C4-2B (cell line): ENCODE data around the gene PXT1.

ENCODE experiments used
- H3K27ac ChIP-seq: fragments of 450-650 bp; 2 replicates; pipeline ENCODE4 v1.5.1; 2017
- ZFX ChIP-seq: fragments of 450-650 bp; IDR thresholded peaks from 2 replicates; pipeline ENCODE4 v1.6.1; 2017
- TF ChIP-seq, protein P1 (sequence below): fragments of 450-650 bp; conservative IDR thresholded peaks from 2 replicates; pipeline ENCODE4 v1.5.1; 2017; ENCODE audit warnings: mild to moderate bottlenecking

PXT1 gene

DNA sequence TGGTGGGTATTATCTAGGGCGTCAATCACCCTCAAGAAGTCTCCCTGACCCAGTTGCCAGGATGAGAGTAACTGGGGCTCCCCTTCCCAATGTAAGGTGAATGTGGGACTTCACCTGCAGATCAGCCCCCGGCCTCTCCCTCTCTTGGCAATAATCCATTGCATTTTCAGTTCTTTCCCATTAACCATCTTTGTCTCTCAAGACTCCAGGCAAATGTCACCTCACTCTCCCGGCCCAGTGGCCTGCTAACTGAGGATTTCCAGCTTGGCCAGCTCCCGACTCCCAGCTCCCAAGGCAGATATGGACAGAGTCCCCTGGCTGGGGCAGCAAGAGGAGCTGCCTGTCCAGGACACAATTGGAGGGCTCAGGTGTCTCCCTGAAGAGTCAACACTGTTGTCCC lies 62.5 kb downstream of the PXT1 start:
- no peak for TF ChIP-seq ZFX
- TF ChIP-seq, protein P1, sequence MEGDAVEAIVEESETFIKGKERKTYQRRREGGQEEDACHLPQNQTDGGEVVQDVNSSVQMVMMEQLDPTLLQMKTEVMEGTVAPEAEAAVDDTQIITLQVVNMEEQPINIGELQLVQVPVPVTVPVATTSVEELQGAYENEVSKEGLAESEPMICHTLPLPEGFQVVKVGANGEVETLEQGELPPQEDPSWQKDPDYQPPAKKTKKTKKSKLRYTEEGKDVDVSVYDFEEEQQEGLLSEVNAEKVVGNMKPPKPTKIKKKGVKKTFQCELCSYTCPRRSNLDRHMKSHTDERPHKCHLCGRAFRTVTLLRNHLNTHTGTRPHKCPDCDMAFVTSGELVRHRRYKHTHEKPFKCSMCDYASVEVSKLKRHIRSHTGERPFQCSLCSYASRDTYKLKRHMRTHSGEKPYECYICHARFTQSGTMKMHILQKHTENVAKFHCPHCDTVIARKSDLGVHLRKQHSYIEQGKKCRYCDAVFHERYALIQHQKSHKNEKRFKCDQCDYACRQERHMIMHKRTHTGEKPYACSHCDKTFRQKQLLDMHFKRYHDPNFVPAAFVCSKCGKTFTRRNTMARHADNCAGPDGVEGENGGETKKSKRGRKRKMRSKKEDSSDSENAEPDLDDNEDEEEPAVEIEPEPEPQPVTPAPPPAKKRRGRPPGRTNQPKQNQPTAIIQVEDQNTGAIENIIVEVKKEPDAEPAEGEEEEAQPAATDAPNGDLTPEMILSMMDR = no peak
- no peak overlapping the region for H3K27ac ChIP-seq

DNA sequence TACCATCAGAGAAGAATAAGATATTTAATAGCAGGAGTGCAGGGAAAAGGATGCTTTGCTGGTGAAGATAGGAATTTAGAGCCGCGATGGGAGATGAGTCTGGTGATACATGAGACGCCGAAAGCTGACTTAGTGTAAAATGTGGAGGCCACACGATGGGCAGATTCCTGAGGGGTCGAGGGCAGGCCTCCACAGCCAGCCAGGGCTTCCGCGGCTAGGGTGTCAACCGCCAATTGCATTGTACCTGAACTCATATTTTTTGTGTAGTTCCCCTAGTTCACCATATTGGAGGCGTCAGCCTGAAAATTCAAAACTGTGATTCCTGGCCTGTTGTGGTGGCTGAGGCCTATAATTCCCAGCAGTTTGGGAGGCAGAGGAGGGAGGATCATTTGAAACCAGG lies 63.7 kb downstream of the PXT1 start:
- TF ChIP-seq, protein P1 = no peak
- no peak for TF ChIP-seq ZFX
- H3K27ac ChIP-seq = no peak overlapping the region

DNA sequence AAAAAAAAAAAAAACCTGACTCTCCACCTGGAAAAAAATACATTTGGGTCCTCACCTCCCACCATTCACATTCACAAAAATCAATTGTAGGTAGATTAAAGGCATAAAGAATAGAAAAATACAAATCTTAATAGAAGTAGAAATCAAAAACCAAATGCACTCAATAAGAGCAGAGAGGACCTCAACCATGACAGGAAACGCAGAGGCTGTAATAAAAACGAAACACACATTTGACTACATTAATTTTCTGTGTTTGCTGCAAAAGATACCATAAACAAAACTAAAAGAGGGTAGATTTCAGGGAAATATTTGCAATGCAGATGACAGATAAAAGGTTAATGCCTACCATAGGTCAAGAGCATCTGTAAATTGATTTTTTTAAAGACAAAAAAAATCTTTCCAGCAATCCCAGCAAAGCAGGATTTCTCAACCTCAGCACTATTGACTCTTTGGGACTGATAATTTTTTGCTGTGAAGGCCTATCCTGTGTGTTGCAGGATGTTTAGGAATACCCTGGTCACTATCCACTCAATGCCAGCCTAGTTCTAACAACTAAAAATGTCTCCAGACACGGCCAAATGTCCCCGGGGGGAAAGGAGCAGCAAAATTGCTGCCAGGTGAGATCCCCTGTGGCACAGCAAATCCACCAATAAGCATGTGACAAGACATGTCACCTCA lies 64.3 kb downstream of the PXT1 start:
- no peak overlapping the region for H3K27ac ChIP-seq
- TF ChIP-seq, protein P1 = no peak
- no peak for TF ChIP-seq ZFX

DNA sequence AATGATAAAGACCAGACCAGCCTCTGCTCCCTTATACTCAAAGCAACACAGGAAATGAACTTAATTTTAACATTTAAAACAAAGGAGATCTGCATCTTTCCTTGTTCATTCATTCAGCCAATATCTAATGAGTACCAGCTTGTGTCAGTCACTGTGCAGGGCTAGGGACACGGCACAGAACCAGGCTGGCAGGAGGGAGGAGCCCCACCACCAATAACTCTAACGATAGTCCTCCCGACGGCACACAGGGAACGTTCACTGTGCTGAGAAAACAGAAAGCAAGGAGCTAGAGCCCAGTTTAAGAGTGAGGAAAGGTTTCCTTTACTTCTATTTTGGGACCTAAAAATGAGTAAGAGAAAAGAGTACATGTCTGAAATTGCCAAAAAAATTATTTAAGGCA lies 65.1 kb downstream of the PXT1 start:
- TF ChIP-seq ZFX = no peak
- TF ChIP-seq, protein P1 = no peak
- no peak overlapping the region for H3K27ac ChIP-seq

DNA sequence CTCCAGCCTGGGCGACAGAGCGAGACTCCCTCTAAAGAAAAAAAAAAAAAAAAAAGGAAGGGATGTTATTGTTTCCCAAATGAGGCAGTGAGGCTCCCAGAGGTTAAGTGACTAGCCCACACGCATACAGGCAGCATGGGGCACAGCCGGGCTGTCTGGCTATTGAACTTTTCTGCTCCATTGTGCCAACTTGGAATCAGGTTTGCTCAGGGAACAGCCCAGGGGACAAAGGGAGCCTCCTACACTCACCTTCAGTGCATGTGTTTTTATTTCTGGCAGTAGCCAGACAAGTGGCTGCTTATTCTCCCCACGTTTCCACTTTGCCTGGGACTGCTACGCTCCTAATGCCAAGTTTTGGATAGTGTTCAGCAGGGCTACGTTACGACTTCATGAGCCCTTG lies 65.9 kb downstream of the PXT1 start:
- no peak overlapping the region for H3K27ac ChIP-seq
- no peak for TF ChIP-seq ZFX
- TF ChIP-seq, protein P1 = no peak

DNA sequence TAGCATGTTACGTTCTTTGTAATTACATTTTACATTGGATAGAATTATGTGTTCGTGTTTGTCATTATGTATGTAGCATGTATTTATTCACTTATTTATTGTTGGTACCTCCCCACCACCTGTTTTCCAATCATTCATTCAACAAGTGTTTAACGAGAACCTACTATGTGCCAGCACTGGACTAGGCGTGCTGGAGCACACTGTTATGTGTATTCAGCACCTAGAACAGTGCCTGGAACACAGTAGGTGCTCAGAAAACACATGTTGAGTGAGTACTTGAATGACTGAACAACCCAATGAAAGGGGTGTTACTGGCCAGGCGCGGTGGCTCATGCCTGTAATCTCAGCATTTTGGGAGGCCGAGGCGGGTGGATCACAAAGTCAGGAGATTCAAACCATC lies 66.5 kb downstream of the PXT1 start:
- TF ChIP-seq, protein P1 = no peak
- no peak for TF ChIP-seq ZFX
- no peak overlapping the region for H3K27ac ChIP-seq

DNA sequence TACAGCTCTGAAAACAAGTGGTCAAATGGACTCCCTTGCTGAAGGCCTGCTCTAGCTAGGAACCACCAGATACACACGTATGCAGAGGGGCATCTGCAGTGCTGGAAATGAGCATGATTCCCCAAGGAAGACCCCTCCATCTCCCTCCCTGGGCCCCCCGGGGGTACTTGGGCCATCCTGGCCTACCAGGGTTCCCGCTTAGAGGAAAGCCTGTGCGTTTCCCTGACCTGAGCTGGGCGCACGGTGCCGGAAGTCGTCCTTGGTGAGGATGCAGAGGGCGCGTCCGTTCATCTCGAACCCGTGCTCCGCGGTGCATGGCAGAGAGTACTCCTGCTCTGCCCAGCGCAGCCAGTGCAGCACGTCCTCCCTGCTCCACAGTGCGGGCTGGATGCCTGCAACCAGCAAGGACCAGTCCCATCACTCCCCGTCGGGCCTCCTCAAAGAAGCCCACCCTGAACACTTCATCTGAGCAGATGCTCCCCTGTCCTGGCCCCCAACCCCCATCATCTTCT lies 67.0 kb downstream of the PXT1 start:
- no peak overlapping the region for H3K27ac ChIP-seq
- TF ChIP-seq ZFX = no peak
- TF ChIP-seq, protein P1 = no peak
